GM21825 (cell line): ENCODE data around the gene BRIP1.
"Not testable (repeated sequence)": the region's sequence is repeated elsewhere in the genome, so short reads cannot be mapped to it uniquely, and the experiment has no call there.

Source experiments
- ATAC-seq: cut with Tn5 transposase; IDR thresholded peaks from one replicate; pipeline ENCODE4 v1.9.1; 2021; ENCODE audit warnings: mild to moderate bottlenecking, moderate library complexity; ENCODE audit not compliant: unreplicated experiment

Gene BRIP1

GRCh38 chr17:61862975-61863800, at the start of gene BRIP1:
Gene BRIP1 (minus strand): TSS chr17:61863528. CDS start chr17:61861539, 1,989 bp downstream.
- ATAC-seq: peak; percentile 91

GRCh38 chr17:61908292-61909037, 45.1 kb upstream of the BRIP1 start:
- ATAC-seq: no peak

GRCh38 chr17:61907361-61907760, 44.0 kb upstream of the BRIP1 start:
- ATAC-seq: no peak

GRCh38 chr17:61904094-61904710, 40.9 kb upstream of the BRIP1 start:
- ATAC-seq: no peak

- no peak for ATAC-seq
Measured at GRCh38 chr17:61903251-61903650, 39.9 kb upstream of the BRIP1 start.

- no peak for ATAC-seq
Measured at GRCh38 chr17:61897548-61898180, 34.3 kb upstream of the BRIP1 start.

- no peak for ATAC-seq
Measured at GRCh38 chr17:61895391-61895790, 32.1 kb upstream of the BRIP1 start.

GRCh38 chr17:61894310-61894709, 31.0 kb upstream of the BRIP1 start:
- not testable (repeated sequence) for ATAC-seq

- ATAC-seq: not testable (repeated sequence)
Measured at GRCh38 chr17:61887733-61888132, 24.4 kb upstream of the BRIP1 start.

- ATAC-seq: not testable (repeated sequence)
Measured at GRCh38 chr17:61885865-61886264, 22.5 kb upstream of the BRIP1 start.

- no peak for ATAC-seq
Measured at GRCh38 chr17:61884864-61885263, 21.5 kb upstream of the BRIP1 start.

GRCh38 chr17:61880589-61881102, 17.3 kb upstream of the BRIP1 start:
- ATAC-seq: no peak

GRCh38 chr17:61878984-61879612, 15.8 kb upstream of the BRIP1 start:
- ATAC-seq: no peak

- no peak for ATAC-seq
Measured at GRCh38 chr17:61878520-61878919, 15.2 kb upstream of the BRIP1 start.

GRCh38 chr17:61877837-61878236, 14.5 kb upstream of the BRIP1 start:
- no peak for ATAC-seq

- no peak for ATAC-seq
Measured at GRCh38 chr17:61875804-61876203, 12.5 kb upstream of the BRIP1 start.

- ATAC-seq: no peak
Measured at GRCh38 chr17:61875285-61875684, 12.0 kb upstream of the BRIP1 start.

- no peak for ATAC-seq
Measured at GRCh38 chr17:61874075-61874474, 10.7 kb upstream of the BRIP1 start.

- no peak for ATAC-seq
Measured at GRCh38 chr17:61872099-61872498, 8.8 kb upstream of the BRIP1 start.

- no peak for ATAC-seq
Measured at GRCh38 chr17:61869138-61869537, 5.8 kb upstream of the BRIP1 start.
